ENCODE results near the gene MREG.
"Not testable (repeated sequence)": the region's sequence is repeated elsewhere in the genome, so short reads cannot be mapped to it uniquely, and the experiment has no call there.

MREG gene

DNA sequence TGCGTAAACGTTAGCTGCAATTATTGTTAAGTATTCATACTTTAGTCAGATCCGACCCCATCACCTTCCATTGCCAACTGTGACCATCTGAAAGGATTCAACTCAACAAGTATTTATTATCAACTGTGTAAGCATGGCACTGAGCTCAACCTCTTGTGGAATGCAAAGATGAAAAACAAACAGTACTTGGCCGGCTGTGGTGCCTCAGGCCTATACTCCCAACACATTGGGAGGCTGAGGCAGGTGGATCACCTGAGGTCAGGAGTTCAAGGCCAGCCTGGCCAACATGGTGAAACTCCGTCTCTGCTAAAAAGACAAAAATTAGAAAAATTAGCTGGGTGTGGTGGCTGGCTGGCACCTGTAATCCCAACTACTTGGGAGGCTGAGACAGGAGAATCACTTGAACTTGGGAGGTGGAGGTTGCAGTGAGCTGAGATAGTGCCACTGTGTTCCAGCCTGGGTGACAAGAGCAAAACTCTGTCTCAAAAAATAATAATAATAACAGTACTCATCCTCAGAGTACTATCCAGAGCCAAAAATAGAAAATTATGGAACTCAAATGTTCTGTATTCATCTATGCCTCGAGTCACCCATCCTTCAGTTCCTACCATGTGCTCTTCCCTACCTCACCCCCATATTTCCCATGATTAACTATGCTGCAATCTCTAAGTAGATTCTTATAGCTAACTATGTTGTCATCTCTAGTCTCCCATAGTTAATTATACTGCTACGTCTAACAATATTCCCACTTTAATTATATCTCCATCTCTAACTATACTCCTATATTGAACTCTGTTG is 8.6 kb upstream of the MREG start:
- DNase-seq (ENCODE audit: low spot score) = no peak

DNA sequence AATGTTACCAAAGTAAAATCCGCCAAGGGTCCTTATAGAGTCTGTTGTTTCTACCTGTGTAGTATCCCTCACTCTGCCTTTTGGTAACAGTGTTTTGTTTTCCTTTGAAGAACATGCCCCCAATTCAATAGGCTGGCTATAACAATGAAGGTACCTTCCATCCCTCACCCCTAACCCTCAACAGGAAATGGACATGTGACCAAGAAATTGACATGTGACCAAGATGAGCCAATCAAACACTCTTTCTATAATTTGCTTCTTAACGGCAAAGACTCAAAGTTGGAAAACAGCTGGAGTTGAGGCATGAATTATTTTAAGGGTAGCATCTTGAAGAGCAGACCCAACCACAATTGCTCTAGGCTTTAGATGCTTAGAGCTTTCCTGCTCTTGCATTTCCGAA is 5.4 kb upstream of the MREG start:
- no peak for DNase-seq (ENCODE audit: low spot score)

DNA sequence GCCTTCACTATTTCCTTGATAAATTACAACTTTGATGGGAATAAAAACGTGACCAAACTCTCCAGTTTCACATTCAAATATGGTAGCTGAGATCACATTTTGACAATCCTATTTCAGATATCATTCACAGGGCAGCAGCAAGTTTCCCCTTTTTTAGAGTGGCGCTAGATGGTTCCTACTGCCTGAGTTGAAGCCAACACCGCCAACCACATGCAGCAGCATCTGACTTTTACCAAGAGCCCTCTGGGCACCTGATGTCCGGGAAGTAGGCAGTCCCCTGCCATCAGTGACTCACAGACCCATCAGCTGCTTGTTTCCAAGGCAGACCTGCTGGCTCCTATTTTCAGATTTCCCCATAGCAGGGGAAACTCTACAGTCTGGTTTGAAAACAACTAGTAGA is 4.0 kb upstream of the MREG start:
- no peak for DNase-seq (ENCODE audit: low spot score)

DNA sequence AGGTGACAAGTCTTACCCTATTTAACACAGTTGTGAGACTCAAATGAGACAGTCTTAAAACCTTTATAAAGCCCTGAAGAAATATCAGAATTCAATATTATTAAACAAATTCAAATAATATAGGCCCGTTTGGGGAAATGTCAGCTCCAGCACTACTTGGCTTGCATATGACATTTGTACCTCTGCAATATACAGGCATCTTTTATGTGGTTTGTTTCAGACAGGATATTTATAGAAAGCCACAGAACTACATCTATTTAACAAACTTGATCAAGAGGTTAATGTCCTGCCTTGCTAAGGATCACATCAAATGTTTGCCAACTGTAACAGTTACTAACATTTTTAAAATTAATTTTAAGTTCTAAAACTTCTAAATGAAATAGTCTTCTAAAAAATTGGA is 3.2 kb upstream of the MREG start:
- no peak for DNase-seq (ENCODE audit: low spot score)

DNA sequence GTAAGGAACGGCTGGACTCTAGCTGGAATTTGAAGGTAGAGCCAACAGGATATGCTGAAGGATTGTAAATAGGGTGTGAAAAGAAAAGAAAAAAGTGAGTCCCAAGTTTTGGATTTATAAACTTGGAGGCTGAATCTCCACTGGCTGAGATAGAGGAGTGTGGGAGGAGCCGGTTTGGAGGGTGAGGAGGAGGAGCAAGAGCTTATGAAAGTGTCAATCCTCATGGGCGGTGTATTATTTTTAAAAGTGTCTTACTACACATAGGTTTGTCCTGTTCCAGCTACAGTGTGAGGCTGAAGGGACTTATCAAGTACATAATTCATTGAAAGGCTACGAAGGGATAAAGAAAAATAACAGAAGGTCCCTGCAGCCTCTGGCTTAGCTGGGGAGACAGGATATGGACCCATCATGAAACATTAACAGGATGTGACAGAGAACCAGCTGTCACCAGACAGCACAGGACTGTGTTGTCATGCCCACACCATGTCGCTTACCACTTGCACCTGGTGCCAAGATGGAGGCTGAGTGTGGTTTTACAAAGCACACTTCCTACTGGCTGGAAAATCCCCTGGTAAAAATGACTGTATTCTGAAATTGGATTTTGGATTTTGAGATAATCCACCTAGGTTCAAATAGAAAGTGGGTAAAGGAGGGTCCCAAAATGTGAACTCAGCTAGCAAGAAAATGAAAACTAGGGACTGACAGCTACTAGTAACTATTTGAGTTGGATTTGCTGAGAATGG is 2.5 kb upstream of the MREG start:
- no peak for DNase-seq (ENCODE audit: low spot score)

DNA sequence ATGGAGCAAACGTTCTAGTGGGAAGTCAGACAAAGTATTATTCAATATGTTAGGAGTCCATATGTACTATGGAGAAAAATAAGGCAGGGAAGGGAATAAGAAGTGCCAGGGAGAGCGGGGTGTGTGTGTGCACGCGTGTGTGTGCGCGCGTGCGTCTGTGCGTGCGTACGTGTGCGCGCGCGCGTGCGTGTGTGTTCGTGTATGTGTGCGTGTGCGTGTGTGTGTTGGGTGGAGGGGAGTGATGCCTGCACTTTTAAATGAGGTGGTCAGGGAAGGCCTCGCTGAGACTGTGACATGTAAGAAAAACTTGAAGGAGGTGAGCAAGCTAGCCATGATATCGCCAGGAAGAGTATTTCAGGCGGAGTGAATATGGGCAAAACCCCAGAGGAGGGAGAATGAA is 1.6 kb upstream of the MREG start:
- DNase-seq (ENCODE audit: low spot score) = no peak

DNA sequence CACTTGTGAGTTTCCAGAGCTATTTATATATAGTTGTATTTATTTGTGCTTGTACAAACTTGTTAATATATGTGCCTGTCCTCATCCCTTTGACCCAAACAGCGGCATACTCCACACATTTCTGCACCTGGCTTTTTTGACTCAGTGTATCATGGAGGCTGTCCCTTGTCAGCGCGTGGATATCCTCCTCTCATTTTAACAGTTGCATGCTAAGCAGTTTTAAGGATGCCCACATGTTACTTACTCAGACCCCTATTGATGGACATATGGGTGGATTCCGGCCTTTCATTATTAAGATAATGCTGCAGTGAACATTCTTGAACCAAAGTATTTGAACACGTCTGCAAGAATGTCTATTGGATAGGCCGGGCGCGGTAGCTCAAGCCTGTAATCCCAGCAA is 655 bp upstream of the MREG start:
- DNase-seq (ENCODE audit: low spot score) = no peak

DNA sequence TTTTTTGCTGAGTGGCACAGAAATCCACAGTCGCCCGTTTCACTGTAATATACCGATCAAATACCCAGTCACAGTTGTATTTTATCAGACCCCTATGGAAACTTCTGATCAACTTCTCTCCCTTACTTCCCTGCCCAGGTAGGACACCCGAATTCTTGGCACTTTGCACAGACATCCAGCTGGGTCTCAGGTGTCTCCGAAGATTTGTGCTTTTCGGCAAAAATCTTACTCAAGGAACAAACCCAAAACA is 596 bp downstream of the MREG start:
- no peak for DNase-seq (ENCODE audit: low spot score)

DNA sequence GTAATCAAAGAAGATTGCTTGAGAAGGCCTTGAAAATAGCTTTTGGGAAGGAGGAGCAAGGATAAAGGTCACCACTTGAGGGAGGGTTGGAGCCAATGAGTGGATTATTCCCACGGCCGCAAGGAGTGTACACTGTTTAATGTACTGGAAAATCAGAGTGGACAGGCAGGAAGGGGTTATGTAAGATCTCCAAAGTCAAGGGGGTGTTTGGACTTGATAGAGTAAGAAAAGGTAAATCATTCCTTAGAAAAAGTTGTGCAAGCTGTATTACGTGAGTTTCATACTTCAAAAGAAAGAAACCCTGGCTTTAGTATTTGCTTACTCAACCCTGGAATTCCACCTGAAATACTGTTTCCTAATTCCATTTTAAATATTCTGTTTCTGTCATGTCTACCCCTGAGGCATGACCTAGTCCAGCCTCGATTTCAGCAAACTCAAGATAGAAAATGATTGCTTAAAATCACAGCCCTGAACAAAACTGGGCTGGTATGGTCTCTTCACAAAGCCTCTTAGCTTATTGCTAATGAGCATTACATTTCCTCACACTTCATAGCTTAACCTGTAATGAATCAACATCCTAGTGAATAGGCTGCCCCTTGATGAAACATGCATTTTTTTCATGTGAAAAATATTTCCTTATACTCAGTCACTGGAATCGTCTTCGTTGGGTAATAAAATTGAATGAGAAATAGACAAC is 1.1 kb downstream of the MREG start:
- no peak for DNase-seq (ENCODE audit: low spot score)

DNA sequence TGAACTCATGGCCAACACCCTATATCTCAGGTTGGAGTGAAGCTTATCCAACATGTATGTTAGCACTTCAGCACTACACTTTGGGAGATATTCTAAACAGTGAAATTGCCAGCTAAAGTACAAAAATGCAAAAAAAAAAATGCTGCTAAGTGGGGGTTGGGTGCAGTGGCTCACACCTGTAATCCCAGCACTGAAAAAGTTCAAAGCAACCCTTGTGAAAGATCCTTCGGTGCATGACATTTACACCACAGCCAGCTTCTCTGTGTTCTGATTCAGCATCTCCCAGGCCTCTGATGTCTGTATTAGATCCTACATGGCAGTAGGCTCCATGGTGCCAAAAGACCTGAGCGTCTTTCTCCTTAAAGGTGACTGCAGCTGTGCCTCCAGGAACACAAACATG is 4.1 kb downstream of the MREG start:
- DNase-seq (ENCODE audit: low spot score) = not testable (repeated sequence)

DNA sequence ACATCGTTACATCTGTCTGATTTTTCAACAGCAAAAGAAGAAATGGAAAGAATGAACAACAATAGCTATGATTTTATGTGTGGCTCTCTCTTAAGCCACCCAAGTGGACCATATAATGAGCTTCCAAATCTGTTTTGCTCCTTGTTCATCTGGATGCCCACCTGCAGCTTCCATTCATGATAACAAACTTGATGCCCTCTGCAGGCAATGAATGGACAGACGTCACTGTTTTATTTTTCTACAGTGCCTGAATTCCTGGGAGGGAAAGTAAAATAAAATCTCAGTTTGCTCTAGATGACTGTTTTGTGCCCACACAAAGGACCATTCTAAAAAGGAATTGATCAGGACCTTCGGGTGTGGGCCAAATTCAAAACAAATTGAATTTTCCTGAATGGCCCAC is 5.0 kb downstream of the MREG start:
- no peak for DNase-seq (ENCODE audit: low spot score)

DNA sequence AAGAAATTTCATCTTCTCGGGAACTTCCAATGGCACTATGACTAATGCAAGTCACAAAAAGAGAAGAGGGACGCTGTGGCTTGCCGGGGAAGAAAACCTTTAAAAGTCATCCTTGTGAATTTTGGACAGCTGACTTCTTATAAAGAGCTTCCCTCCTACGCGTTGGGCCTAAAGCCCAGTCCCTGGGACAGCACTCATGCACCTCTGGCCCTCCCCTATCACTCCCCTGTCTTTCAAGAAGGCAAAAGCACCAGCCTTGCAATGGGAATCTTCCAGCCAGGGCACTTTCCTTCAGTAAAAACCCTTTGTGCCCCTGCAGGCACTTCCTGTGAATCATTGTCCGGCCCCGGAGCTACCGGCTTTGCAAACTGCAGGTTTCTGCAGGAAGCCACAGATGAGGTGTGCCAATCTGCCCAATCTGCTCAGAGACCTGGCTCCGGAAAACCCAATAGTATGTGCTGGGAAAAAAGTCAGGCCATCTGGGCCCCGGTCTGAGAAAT is 7.1 kb downstream of the MREG start:
- DNase-seq (ENCODE audit: low spot score) = peak; percentile 59

DNA sequence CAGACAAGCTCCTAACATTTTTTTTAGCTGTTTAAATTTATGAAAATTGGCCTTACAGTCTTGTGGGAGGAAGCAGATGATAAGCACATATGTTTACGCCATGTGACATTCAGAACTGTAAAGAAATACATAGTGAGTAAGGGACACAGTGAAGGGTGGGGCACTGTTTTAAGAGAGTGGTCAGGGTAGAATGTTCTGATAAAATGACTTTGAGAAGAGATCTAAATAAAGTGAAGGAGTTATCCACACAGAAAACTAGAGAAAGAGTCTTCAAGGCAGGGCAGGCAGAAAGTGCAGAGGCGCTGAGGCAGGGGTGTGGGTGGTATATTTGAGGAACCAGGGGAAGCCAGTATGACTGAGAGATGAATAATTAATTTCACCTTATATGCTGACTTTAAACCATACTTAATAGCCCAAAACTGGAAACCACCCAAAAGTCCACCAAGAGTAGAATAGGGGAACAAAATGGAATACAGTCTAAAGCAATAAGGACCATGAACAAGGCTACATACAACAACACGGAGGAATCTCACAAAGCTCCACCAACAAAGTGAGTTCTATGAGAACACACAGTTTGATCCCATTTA is 8.6 kb downstream of the MREG start:
- DNase-seq (ENCODE audit: low spot score) = no peak

DNA sequence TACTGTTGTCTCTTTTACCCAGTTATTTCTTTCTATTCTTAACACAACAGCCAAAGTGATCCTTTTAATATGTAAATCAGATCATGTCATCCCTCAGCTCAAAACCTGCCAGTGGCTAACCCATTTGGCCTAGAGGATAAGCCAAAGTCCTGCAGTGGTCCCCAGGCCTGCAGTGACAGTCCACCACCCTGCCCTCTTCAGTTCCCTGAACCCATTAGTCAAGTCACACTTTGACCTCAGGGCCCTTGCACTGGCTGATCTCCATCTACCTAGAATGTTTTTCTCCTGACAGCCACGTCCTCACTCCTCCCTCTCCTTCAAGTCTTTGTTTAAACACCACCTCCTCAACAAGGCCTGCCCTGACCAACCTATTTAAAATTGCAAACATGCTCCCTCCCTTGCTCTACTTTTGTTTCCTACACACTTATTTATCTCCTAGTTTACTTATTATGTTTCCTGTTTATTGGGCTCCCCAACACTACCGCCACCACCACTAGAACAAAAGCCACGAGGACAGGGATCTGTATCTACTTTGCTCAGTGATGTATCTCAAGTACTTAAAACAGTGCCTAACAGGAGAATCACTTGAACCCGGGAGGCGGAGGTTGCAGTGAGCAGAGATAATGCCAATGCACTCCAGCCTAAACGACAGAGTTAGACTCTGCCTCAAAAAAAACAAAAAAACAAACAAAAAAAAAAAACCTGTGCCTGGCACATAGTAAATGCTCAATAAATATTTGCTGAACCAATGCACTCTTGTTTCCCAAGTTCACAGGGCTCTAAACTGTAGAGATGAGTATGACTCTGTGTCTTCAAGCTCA is 9.3 kb downstream of the MREG start:
- no peak for DNase-seq (ENCODE audit: low spot score)

DNA sequence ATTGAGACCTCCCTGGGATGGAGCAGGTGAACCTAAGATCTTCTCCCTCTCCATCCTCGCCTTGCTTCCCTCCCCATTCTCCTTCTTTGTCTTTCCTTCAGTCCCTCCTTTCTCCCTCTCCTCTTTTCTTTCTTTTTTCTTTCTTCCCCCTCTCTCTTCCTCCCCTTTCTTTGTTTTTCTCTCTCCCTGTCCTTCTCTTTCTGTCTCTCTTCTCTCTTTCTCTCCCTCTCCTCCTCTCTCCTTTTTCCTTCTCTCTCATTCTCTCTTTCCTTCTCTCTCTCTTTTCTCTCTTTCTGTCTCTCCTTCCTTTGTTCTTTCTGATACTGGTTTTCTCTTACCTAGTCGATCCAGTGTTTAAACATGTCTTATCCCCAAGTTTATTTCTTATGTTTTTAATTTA is 10.7 kb downstream of the MREG start:
- no peak for DNase-seq (ENCODE audit: low spot score)

DNA sequence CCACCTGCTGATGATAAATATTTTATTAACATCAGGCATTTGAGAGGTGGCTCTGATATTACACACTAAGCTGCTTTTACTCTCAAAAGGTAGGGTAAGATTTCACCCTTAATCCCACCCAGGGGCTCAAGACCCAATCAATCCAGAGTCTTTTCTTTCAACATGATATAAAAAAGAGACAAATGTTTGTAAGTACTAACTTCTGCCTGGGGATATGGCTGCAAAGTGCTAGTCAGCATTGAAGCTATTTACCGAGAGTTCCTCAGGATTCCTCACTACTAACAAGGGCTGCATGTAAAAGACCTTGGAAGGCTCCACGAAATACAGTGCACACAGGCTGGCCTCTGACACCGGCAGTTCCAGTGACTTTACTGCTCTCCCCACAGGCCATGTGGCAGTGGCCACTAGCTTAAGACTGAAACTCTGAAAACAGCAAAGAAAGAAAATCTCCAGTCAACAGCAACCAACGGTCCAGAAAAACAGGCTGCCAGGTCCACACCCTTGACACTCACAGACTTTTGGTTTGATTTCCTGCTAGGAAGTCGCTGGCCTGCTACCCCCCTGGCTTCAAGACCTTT is 11.2 kb downstream of the MREG start:
- DNase-seq (ENCODE audit: low spot score) = no peak

DNA sequence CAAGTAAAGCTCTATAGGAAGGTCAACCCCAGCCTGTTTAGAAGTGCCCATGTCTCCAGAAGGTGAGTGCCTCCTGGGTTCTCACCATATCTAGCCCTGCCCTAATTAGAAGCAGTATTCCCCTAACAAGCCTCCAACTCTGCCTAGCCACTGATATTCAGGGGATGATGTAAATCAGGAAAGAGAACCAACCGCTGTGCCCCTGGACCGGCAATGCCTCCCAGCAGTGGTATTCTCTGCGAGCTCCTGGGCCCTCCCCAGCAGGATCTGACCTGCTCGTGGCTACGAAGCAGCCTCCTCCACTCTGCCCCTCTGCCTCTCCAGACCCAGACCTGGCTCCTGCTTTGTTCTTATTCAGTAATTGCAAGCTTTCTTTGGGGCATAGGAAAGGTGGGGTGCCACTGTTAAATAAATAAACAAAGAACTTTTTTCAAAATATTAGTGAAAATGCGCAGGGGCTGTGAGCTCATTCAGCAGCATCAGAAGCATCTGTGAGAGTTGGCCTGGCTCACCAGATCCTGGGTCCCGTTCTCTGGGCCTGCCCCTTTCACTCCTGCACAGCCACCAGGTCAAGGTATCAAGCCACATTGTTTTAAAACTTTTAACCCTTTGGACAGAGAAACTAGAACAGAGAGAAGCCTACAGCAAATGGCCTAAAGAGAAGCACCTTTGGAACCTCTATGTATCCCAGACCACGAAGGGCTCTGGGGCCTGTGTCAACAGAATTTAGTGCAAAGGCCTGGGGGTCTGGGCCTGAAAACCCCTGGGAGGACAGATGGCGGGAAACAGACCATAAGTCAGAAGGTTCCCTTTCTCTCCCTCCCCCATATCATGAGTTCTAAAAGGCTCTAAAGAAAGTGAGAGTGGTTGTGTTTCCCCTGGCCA is 11.9 kb downstream of the MREG start:
- DNase-seq (ENCODE audit: low spot score) = no peak

DNA sequence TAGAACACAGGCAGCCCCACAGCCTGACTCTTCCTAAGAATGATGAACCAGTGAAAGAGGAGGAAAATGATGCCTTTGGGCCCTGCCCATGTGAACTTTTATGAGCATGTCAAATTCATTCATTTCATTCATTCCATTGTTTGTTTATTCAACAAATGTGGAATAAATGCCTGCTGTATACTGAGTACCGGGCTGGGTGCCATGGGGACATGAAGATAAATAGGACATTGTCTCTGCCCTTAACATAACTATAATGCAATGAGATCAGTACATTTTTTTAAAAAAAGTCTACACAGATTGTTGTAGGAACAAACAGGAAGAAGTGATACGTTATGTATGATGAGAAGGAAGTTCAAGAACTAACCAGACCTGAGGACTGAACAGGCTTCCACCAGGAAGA is 14.7 kb downstream of the MREG start:
- no peak for DNase-seq (ENCODE audit: low spot score)

DNA sequence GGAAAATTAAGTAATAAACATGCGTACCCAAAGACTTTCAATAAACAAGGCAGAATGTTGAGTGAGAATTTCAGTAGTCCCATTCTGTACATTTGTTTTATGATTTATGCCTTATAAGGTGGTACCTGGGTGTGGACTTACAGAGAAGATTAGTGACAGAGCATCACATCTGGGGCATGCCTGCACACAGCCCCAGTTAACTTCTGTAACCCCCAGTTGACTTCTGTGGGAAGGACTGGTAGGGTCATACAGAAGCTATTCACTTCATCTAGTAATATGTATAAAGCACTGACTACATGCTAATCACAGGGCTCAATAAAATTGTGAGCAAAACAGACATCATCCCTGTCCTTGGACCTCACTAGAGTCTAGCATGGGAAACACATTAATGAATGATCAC is 16.1 kb downstream of the MREG start:
- DNase-seq (ENCODE audit: low spot score) = no peak

DNA sequence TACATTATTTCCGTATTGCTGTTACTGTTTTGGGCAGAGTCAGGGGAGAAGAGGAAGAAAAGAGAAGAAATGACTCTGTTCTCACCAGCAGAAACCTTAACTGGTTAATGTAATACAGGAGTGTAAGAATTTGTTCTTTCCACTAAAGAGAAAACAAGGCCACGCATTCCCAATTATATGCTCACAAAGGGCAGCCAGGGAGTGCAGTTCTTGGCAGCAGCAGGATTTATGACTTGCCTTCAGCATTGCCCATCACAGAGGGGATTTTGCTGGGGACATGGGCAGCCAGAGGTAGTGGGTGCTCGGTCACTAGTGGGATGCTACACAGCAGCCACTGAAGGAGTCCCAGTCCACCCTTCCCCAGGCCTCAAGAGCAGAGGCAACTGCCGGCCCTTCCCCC is 18.4 kb downstream of the MREG start:
- no peak for DNase-seq (ENCODE audit: low spot score)

Data from iPS-NIHi11 (cell line).